DMS114 treated with DMSO at 0.1 percent for 48 hours (cell line): Measurements from ENCODE around the gene MEOX1.

Source experiments
- DNase-seq: peaks from one replicate; lab custom pipeline; 2025; ENCODE audit not compliant: unreplicated experiment; lab: John Stamatoyannopoulos, UW

MEOX1 gene

GRCh38 chr17:43658900-43659299 is 2.8 kb downstream of the MEOX1 start:
- DNase-seq, result no peak

GRCh38 chr17:43655693-43656255 is 5.9 kb downstream of the MEOX1 start:
- no peak for DNase-seq

GRCh38 chr17:43652124-43652480 is 9.6 kb downstream of the MEOX1 start:
- no peak for DNase-seq

GRCh38 chr17:43650471-43650870 is 11.3 kb downstream of the MEOX1 start:
- no peak for DNase-seq

- no peak for DNase-seq
Observed at GRCh38 chr17:43648916-43649315, 12.8 kb downstream of the MEOX1 start.

- DNase-seq, result no peak
Observed at GRCh38 chr17:43645765-43646481, 15.8 kb downstream of the MEOX1 start.

GRCh38 chr17:43645450-43645764 is 16.3 kb downstream of the MEOX1 start:
- no peak for DNase-seq

GRCh38 chr17:43644081-43644480 is 17.6 kb downstream of the MEOX1 start:
- no peak for DNase-seq

- no peak for DNase-seq
Observed at GRCh38 chr17:43641416-43641815, 20.3 kb downstream of the MEOX1 start.

- no peak for DNase-seq
Observed at GRCh38 chr17:43640491-43641252, 21.1 kb downstream of the MEOX1 start.

- no peak for DNase-seq
Observed at GRCh38 chr17:43637563-43638323, 24.0 kb downstream of the MEOX1 start.

- no peak for DNase-seq
Observed at GRCh38 chr17:43636426-43636825, 25.3 kb downstream of the MEOX1 start.

- no peak for DNase-seq
Observed at GRCh38 chr17:43634591-43635125, 27.1 kb downstream of the MEOX1 start.

- no peak for DNase-seq
Observed at GRCh38 chr17:43632221-43632620, 29.5 kb downstream of the MEOX1 start.

GRCh38 chr17:43631429-43631828 is 30.3 kb downstream of the MEOX1 start:
- DNase-seq, result no peak

- no peak for DNase-seq
Observed at GRCh38 chr17:43628089-43628650, 33.6 kb downstream of the MEOX1 start.

GRCh38 chr17:43627653-43628052 is 34.1 kb downstream of the MEOX1 start:
- DNase-seq, result no peak

GRCh38 chr17:43626023-43626422 is 35.7 kb downstream of the MEOX1 start:
- no peak for DNase-seq

GRCh38 chr17:43625606-43626005 is 36.1 kb downstream of the MEOX1 start:
- DNase-seq, result no peak

- no peak for DNase-seq
Observed at GRCh38 chr17:43620581-43620980, 41.1 kb downstream of the MEOX1 start.

- DNase-seq, result no peak
Observed at GRCh38 chr17:43620147-43620546, 41.6 kb downstream of the MEOX1 start.
